Activated gamma-delta T cell (primary cell): ENCODE results near the gene IL33.

ENCODE experiments used
- DNase-seq: peaks from one replicate; lab custom pipeline; 2025; lab: John Stamatoyannopoulos, UW

Gene IL33

DNA sequence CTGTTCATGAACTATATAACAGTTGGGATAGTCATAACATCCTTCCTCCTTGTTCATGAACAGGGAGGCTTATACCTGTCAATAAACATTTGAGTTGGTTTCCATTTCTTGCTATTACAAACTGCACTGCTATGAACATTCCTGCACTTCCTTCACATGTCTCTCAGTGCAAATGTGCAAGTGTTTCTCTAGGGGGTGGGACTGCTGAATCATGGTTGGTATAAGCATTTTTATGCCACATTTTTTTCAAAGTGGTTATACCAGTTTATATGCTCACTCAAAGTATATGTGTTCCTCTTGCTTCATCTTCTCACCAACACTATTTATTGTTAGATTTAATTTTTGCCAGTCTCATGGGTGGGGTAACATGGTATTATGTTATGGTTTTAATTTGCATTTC lies 86.8 kb downstream of the IL33 start:
- no peak for DNase-seq

DNA sequence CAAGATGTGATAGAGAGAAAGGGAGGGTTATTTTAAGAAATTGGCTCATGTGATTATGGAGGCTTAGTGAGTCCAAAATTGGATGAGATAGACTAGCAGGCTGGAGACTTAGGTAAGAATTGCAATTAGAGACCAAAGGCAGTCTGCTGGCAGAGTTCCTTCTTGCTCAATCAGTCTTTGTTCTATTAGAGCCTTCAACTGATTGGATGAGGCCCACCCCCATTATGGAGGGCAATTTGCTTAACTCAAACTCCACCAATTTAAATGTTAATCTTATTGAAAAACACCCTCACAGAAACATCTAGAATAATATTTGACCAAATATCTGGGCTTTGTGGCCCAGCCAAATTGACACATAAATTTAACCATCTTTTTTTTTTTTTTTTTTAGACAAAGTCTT lies 88.6 kb downstream of the IL33 start:
- no peak for DNase-seq

DNA sequence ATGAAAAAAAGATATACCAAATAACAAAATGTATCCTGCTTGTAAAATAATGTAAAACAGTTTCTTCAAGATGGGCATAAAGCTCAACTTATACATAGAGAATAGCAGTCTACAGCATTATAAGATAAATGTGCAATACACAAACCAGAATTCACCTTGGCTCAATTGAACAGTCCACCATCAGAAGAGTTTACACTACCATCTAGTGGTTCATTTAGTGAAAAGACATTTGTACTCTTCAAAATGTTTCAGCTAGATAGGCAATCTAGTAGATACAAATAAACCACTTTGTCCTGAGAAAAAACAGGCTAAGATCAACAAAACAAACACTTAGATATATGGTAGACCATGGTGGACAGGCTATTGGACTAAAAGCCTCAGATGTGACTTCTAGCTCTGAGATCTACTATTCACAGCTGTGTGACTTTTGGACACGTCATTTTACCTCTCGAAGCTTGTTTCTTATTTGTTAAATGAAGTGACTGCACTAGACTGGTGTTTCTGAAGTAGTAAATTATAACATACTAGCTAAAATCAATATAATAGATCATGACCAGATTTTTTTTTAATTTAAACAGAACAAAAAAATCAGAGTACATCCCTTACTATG lies 90.5 kb downstream of the IL33 start:
- no peak for DNase-seq
